ENCODE measurements around the gene TMEM8B. TPM values are rescaled to one million over a fixed set of nuclear protein-coding genes. Genes with fewer than 3 reads are reported as not detected.
A peak's percentile ranks its signal among the peaks of the same experiment; 100 is the strongest.

TMEM8B gene
- total RNA-seq, 1 donor from 2014 or later = 44.4 TPM

GRCh38 chr9:35792826-35793225 lies 36.2 kb upstream of the TMEM8B start:
- H3K4me3 Mint-ChIP-seq (ENCODE audit: unreplicated experiment) = peak overlapping the region; percentile 92
- H3K27ac Mint-ChIP-seq (ENCODE audit: unreplicated experiment) = peak overlapping the region; percentile 97
- peaks cover 29% of the 10 kb centered on the region for H3K27me3 Mint-ChIP-seq (ENCODE audit: unreplicated experiment)
- DNase-seq = no peak
- peaks cover 9% of the 10 kb centered on the region for H3K36me3 Mint-ChIP-seq (ENCODE audit: unreplicated experiment)
- peaks cover 43% of the 10 kb centered on the region for H3K4me1 Mint-ChIP-seq (ENCODE audit: low read depth, unreplicated experiment)
- TF ChIP-seq CTCF (IDR thresholded peaks at IDR 0.05; ENCODE audit: partially characterized antibody, unreplicated experiment) = no peak
- peaks cover 31% of the 10 kb centered on the region for H3K9me3 Mint-ChIP-seq (ENCODE audit: unreplicated experiment)

GRCh38 chr9:35793461-35793860 lies 35.6 kb upstream of the TMEM8B start:
- Mint-ChIP-seq H3K9me3 (ENCODE audit: unreplicated experiment) (peaks cover 31% of the 10 kb centered on the region), H3K4me3 (ENCODE audit: unreplicated experiment) (peak overlapping the region; percentile 92), H3K36me3 (ENCODE audit: unreplicated experiment) (peaks cover 9% of the 10 kb centered on the region), H3K27ac (ENCODE audit: unreplicated experiment) (peak overlapping the region; percentile 97), H3K27me3 (ENCODE audit: unreplicated experiment) (peaks cover 29% of the 10 kb centered on the region), H3K4me1 (ENCODE audit: low read depth, unreplicated experiment) (peaks cover 48% of the 10 kb centered on the region)
- DNase-seq = peak; percentile 80
- TF ChIP-seq CTCF (IDR thresholded peaks at IDR 0.05; ENCODE audit: partially characterized antibody, unreplicated experiment) = no peak

GRCh38 chr9:35795695-35796094 lies 33.3 kb upstream of the TMEM8B start:
- no peak for DNase-seq
- Mint-ChIP-seq H3K4me3 (ENCODE audit: unreplicated experiment) (peak overlapping the region; percentile 92), H3K36me3 (ENCODE audit: unreplicated experiment) (peaks cover 18% of the 10 kb centered on the region), H3K27ac (ENCODE audit: unreplicated experiment) (peak overlapping the region; percentile 69), H3K27me3 (ENCODE audit: unreplicated experiment) (peaks cover 29% of the 10 kb centered on the region), H3K9me3 (ENCODE audit: unreplicated experiment) (peaks cover 26% of the 10 kb centered on the region), H3K4me1 (ENCODE audit: low read depth, unreplicated experiment) (peaks cover 44% of the 10 kb centered on the region)
- no peak for TF ChIP-seq CTCF (IDR thresholded peaks at IDR 0.05; ENCODE audit: partially characterized antibody, unreplicated experiment)

- H3K4me1 Mint-ChIP-seq (ENCODE audit: low read depth, unreplicated experiment) = peaks cover 46% of the 10 kb centered on the region
- H3K36me3 Mint-ChIP-seq (ENCODE audit: unreplicated experiment) = peaks cover 23% of the 10 kb centered on the region
- peaks cover 22% of the 10 kb centered on the region for H3K9me3 Mint-ChIP-seq (ENCODE audit: unreplicated experiment)
- peaks cover 27% of the 10 kb centered on the region for H3K27me3 Mint-ChIP-seq (ENCODE audit: unreplicated experiment)
- H3K4me3 Mint-ChIP-seq (ENCODE audit: unreplicated experiment) = peak overlapping the region; percentile 92
- peak overlapping the region; percentile 30 for H3K27ac Mint-ChIP-seq (ENCODE audit: unreplicated experiment)
- no peak for TF ChIP-seq CTCF (IDR thresholded peaks at IDR 0.05; ENCODE audit: partially characterized antibody, unreplicated experiment)
- DNase-seq = no peak
Observed at GRCh38 chr9:35797311-35798109, 31.5 kb upstream of the TMEM8B start.

DNA sequence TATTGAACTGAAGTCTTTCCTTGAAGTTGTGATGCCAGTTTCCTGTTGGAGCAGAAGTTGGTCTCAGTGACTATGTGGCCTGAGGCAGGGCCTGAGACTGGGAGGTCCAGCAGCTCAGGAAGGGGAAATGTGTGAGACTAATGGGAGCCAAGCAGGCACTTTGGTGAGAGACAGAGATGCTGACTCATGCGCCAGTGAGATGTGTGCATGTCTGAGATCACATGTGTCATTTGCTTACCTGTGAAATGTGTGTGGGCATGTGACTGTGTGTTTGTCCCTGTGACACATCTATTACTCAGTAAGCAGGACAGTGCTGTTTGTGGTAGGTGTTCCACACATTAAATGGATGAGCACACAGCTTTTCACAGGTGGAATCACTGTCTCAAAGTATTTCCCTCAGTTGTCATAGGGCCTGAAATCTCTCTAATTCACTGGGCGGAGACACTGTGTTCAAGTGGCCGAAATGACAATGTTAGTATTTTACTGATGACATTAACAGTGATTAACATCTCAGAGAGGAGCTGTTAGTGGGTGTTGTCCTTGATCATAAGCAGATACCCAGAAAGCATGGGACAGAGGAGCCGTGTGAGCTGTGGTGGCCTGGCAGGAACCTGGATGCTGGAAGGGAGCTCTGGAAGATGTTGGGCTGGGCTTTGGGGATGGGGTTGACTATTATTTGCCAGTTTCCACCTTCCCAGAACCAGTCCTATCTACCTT lies 30.2 kb upstream of the TMEM8B start:
- no peak overlapping the region for H3K27ac Mint-ChIP-seq (ENCODE audit: unreplicated experiment)
- DNase-seq = no peak
- peaks cover 23% of the 10 kb centered on the region for H3K36me3 Mint-ChIP-seq (ENCODE audit: unreplicated experiment)
- peaks cover 11% of the 10 kb centered on the region for H3K9me3 Mint-ChIP-seq (ENCODE audit: unreplicated experiment)
- H3K4me3 Mint-ChIP-seq (ENCODE audit: unreplicated experiment) = peak overlapping the region; percentile 70
- peaks cover 14% of the 10 kb centered on the region for H3K27me3 Mint-ChIP-seq (ENCODE audit: unreplicated experiment)
- no peak for TF ChIP-seq CTCF (IDR thresholded peaks at IDR 0.05; ENCODE audit: partially characterized antibody, unreplicated experiment)
- H3K4me1 Mint-ChIP-seq (ENCODE audit: low read depth, unreplicated experiment) = peaks cover 42% of the 10 kb centered on the region

All from glutamatergic neuron (in vitro differentiated cells).